GM19372 (cell line): ENCODE data around the gene IL9.
"Not testable (repeated sequence)": the region's sequence is repeated elsewhere in the genome, so short reads cannot be mapped to it uniquely, and the experiment has no call there.

Experiments
- ATAC-seq: cut with Tn5 transposase; IDR thresholded peaks from one replicate; pipeline ENCODE4 v1.9.1; 2021; ENCODE audit warnings: mild to moderate bottlenecking, low read depth, moderate library complexity; ENCODE audit not compliant: unreplicated experiment

Gene IL9

DNA sequence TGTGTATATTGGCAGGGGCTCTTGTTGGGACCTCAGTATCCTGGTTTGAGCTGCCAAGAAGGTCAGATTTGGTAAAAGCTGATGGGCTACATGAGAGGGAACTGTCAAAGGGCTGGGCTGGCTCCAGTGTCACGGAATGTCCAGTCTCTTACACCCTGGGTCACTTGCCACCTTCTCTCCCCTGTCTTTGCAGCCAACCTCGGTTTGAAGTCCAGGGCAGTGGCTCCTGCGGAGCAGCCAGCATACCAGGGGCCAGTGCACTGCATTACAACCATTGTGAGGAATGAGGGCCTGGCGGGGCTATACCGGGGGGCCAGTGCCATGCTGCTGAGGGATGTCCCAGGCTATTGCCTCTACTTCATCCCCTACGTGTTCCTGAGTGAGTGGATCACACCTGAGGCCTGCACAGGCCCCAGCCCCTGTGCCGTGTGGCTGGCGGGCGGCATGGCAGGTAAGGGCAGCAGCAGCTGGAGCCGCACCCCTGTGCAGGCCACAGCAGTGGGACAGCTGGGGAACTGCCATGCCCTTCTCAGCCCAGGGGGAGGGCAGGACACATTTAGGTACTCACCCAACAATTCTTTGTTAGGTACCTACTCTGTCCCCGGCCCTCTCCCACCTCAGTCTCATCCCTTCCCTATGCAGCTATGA lies 24.2 kb downstream of the IL9 start:
- ATAC-seq: no peak

GRCh38 chr5:135869935-135870334 lies 25.7 kb downstream of the IL9 start:
- no peak for ATAC-seq

DNA sequence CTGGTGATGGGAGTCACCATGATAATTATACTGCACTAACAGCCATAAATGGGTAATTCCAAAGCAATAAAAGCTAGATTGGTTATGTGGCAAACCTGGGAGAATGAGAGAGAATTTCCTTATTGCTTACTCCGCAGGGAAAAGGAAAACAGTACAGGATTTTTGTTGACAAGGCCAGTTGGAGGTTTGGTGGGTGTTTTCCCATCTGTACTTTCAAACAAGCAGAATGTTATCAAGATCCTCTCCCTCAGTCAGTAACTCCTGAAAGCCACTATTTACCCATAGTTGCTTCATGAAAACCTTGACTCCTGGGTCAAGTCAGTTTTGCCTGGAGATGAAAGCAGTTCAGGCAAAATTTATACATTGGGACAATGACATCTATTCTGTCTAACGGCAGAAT lies 26.4 kb downstream of the IL9 start:
- no peak for ATAC-seq

- no peak for ATAC-seq
Observed at GRCh38 chr5:135868681-135869080, 27.0 kb downstream of the IL9 start.

DNA sequence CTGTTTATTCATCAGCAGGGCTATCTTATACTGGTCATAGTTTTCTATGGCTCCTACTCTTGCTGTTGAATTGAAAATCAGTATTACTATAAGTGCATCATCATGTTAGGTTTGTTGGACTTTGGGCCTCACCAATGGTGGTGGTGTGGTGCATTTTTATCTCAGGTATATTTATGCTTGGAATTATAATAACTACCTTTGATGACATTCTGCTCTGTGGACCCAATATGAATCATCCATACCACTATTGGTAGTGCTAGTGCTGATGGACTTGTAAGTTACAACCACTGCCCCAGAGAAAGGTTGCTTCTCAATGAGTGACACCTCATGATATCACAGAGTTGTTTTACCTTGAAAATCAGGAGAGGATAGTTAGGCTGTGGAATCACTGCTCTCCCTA lies 28.0 kb downstream of the IL9 start:
- ATAC-seq: no peak

- no peak for ATAC-seq
Observed at GRCh38 chr5:135866016-135866415, 29.6 kb downstream of the IL9 start.

DNA sequence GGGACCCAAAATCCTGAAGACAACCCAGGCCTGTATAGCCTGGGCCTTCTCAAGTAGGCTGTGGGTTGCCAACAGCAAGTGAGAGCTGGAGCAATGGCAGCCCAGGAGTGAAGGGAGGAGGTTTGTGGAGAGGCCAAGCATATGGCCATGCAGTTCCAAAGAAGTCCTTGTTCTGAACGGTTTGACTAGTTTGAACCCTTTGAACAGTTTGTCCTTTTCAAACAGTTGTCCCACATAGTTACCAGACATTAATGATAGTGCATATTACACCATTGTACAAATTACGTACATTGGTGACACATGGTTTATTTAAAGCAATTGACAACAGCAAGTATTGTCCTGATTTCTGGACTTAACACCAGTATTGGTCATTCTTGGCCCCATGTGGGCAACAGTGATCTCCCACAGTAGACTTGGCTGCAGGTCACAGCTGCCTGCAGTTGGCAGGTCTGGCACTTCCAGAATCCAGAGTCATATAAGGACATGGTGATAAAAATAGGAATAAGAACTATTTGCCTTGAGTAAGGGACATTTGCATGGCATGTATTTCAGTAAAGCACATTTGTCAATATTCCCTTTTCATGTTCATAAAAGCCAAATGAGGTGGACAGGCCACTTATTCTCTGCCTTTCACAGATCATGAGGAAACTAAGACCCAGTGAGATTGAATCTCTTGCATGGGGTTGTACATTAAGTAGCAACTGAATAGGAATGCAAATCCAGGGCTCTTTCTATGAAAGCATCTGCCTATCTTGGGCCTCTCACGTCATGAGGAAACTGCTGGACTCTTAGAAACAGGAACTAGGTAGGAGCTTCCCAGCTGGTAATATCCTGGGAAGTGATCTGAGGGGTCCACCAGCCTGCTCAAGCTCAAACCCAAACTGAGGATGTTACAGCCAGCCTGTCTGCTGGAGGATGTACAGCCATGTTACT lies 30.9 kb downstream of the IL9 start:
- no peak for ATAC-seq

- ATAC-seq: no peak
Observed at GRCh38 chr5:135862744-135863143, 32.9 kb downstream of the IL9 start.

DNA sequence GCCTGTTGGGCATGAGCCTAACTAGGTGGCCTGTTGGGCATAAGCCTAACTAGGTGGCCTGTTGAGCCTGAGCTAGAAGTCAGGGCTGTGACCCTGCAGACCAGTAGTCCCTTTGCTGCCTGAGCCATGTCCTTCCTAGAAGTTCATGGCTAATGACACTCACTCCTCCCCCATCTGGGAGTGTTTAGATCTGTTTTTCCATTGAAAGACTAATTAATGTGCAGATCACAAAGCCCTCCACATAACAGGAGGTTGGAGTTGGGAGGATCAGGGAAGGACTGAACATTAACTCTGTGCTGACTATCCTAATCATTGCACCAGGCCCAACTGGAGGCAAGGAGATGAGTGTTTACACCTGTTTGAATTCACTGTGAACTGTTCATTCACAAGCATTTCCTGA lies 33.6 kb downstream of the IL9 start:
- no peak for ATAC-seq

GRCh38 chr5:135861641-135862040 lies 34.0 kb downstream of the IL9 start:
- no peak for ATAC-seq

GRCh38 chr5:135859641-135860040 lies 36.0 kb downstream of the IL9 start:
- no peak for ATAC-seq

DNA sequence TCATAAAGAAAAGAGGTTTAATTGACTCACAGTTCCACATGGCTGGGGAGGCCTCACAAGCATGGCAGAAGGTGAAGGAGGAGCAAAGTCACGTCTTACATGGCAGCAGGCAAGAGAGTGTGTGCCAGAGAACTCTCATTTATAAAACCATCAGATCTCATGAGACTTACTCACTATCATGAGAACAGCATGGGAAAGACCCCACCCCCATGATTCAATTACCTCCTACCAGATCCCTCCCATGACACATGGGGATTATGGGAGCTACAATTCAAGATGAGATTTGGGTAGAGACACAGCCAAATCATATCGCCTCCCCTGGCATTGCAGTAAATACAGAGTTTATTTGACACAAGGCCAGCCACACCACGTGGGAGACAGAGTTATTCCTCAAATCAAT lies 36.5 kb downstream of the IL9 start:
- ATAC-seq: not testable (repeated sequence)

- ATAC-seq: no peak
Observed at GRCh38 chr5:135857630-135858311, 37.9 kb downstream of the IL9 start.

DNA sequence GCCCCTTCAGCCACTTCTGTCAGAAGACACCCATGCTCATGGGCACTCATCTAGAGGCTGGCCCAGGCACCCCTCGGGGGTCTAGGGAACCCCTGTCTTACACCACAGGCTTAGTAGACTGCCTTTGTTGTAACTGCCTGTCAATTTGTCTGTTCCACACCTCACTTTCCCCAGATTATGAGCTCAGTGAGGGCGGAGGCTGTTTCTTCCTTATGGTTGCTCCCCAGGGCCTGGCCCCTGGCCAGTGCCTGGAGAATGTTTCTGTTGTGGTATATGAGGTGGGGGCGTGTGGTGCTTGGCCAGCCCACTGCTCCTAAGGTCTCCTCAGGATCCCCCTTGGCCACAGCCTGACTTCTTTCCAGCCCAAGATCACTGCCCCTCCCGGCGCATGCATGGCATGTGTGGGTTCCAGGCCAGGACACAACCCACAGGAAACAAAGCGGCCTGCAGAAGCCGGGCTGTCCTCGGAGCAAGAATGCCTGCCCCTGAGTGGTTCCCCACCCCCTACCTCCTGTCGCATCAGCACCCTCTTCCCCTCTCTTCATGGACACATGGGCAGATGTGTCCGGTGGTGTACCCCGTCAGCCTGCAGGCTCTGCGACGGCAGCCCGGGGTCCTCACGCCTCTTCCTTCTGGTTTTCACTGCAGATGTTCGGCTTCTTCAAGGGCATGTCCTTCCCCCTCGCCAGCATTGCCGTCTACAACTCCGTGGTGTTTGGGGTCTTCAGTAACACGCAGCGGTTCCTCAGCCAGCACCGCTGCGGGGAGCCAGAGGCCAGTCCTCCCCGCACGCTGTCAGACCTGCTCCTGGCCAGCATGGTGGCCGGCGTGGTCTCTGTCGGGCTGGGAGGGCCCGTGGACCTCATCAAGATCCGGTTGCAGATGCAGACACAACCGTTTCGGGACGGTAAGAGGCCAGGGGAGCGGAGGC lies 43.5 kb downstream of the IL9 start:
- ATAC-seq: no peak

DNA sequence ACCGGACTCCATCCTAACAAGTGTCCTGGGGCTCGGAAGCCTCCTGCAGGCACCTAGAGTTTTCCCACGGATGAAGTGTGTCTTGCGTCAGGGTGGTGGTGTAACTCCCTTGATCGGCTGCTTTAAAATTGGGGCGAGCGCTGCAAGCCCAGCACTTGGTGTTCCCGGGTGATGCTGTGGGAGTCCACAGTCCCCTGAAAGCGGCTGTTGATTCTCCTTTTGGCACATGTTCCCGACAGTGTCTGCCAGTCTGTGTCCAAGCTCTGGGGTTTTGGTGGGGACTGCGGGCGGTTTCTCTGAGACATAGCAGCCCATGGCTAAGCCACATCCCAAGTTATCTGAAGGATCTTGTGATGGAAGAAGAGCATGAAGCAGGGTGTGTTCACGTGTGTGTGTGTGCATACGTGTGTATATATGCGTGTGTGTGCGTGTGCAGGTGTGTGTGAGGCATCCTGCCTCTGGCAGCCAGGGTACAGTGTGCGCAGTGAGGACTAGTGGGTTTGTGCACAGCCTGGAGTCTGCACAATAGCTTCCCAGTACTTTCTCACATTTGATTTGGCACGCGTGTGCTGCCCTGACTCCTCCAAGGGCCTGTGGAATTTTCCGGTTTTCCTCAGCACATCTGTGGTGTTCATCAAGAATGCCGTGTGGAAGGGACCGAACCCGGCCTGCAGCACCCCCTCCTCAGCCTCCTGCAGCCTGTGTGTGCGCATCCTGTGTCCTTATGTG lies 44.3 kb downstream of the IL9 start:
- ATAC-seq: no peak

DNA sequence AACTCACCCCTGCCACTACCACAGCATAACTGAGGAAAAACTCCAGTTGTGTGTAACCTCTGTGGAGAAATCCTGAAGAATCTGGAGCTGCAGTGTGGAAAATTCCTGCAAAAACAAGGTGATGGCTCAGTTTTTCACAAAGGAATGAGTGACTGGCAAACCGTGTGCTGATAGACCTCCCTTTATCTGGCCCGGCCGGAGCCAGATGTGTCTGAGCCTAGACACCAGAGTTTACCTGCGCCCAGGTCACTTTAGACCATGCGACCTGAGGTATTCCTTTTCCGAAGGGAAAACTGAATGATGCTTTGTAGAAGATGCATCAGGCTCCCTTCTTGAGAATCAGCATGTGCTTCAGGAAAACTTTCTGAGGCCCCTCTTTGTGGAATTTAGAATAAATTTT lies 45.0 kb downstream of the IL9 start:
- no peak for ATAC-seq

GRCh38 chr5:135850231-135850630 lies 45.4 kb downstream of the IL9 start:
- ATAC-seq: no peak

GRCh38 chr5:135847976-135848375 lies 47.7 kb downstream of the IL9 start:
- ATAC-seq: no peak

DNA sequence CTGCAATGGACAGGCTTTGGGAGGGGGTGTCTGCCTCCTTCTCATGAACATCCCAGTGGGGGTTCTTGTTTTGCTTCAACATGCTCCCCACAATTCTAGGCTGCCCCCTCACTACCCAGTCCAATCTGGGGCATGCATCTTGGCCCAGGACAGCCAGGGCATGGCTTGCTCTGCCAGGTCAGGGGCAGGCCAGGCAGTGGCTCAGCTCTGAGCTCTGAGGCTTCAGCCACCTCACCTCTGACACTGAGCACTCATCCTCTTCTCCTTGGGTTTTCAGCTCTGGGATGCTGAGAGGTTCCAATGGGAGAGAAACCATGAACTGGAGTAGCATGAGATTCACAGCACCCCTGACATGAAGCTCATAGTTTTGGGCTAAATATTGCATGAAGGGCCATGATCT lies 49.3 kb downstream of the IL9 start:
- ATAC-seq: no peak
